Body of pancreas (tissue), 4 donors: ENCODE data around the gene RXRG.

ENCODE experiments used
- CTCF ChIP-seq, 7 experiments: fragments of 450-650 bp in 4 of 7; fragments of 200-600 bp in 3 of 7; sonication (generic) in 3 of 7; IDR thresholded peaks; one replicate each; pipeline ENCODE4 v1.5.1; 2016 to 2019; ENCODE audit warnings: antibody characterized with exemption in 7 of 7
- POLR2A ChIP-seq, 3 donors: fragments of 450-650 bp; IDR thresholded peaks; one replicate each; pipeline ENCODE4 v1.6.1; 2016; ENCODE audit warnings: antibody characterized with exemption in 3 of 3, mild to moderate bottlenecking in 2 of 3

DNA sequence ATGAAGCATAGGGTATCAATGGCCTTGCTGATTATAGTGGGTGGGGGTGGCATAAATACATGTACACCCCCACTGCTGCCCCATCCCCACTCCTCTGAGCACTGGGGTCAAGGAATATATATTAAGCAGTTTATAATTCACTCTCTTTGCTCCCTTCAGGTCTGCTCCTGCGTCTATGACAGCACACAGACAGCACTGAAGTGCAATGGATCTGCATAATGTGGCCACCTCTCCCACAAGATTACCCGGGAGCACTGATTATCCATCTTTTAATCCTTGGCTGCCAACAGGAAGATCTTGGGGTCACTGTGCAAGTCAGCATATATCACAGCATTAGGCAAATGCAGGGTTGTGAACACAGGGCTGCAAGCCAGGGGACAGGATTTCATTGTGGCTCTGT is 19.3 kb downstream of the RXRG start:
- TF ChIP-seq CTCF (IDR thresholded peaks at IDR 0.05) (no peak), POLR2A (IDR thresholded peaks at IDR 0.05) (no peak)
